ENCODE results near the gene LIN7B. TPM values are rescaled to one million over a fixed set of nuclear protein-coding genes. Genes with fewer than 3 reads are reported as not detected.

LIN7B gene
- total RNA-seq, 1 experiment from 2014 or later: 4.2 TPM

DNA sequence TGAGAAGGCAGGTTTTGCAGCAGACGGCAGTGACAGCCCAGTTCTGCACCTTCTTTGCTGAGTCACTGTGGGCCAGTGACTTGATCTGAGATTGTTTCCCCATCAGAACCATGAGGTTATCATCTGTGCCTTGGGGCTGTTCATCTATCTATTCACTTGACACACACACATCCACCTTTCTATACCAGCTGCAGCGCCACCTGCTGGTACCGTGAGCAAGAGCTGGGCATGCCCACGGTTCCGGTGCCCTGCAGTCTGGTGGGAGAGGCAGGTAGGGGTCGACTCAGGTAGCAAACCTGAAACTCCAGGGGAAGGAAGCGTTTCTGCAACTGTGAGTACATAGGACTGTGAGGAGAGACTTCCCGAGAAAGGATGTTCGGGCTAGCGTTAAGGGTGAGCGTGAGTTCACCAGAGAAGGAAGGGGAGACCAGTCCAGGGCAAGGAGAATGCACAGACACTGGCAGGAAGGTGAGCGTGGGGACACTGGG is 7.5 kb upstream of the LIN7B start:
- Histone ChIP-seq H3K23ac (ENCODE audit: insufficient read length, low read depth, low read length) (no peak overlapping the region), H2AK5ac (ENCODE audit: insufficient read length, low read length) (no peak overlapping the region), H3K18ac (ENCODE audit: insufficient read length, low read depth, low read length) (no peak overlapping the region), H3K27ac (ENCODE audit: insufficient read length, low read depth, low read length) (no peak overlapping the region), H2BK15ac (ENCODE audit: low read depth, low read length) (no peak overlapping the region; the same call in 1 of the 2 replicates), H2BK5ac (ENCODE audit: insufficient read length, low read length) (no peak overlapping the region), H3K27me3 (ENCODE audit: insufficient read depth, low read length) (no peaks in the 10 kb centered on the region), H3K14ac (ENCODE audit: insufficient read depth, low read length) (no peak overlapping the region), H4K8ac (replicated peaks; ENCODE audit: insufficient read length, low read depth, low read length) (no peak overlapping the region), H2AFZ (ENCODE audit: low read length) (no peak overlapping the region), H4K20me1 (ENCODE audit: control insufficient read depth, insufficient read depth, insufficient read length) (no peaks in the 10 kb centered on the region), H2BK12ac (ENCODE audit: insufficient read length, low read depth, low read length) (no peak overlapping the region), H3K79me2 (ENCODE audit: insufficient read depth, low read length) (no peaks in the 10 kb centered on the region), H4K91ac (ENCODE audit: insufficient read length, low read depth, low read length) (no peak overlapping the region), H2BK120ac (ENCODE audit: low read depth, low read length, poor library complexity, severe bottlenecking) (no peak overlapping the region), H3K4me2 (ENCODE audit: insufficient read depth, insufficient read length, low read length) (no peak overlapping the region), H3K9me3 (ENCODE audit: control insufficient read depth, low read depth, low read length) (no peaks in the 10 kb centered on the region), H3K56ac (ENCODE audit: insufficient read length, low read depth, low read length) (no peak overlapping the region), H3K4ac (ENCODE audit: low read depth, low read length) (no peak overlapping the region), H3T11ph (ENCODE audit: low read length) (no peak overlapping the region), H2BK20ac (ENCODE audit: low read depth, low read length, poor library complexity, severe bottlenecking) (no peak overlapping the region), H4K5ac (ENCODE audit: insufficient read length, low read depth, low read length) (no peak overlapping the region), H3K4me1 (ENCODE audit: insufficient read depth, low read length) (no peaks in the 10 kb centered on the region), H3K79me1 (ENCODE audit: insufficient read depth, low read depth, low read length, poor library complexity, severe bottlenecking) (no peaks in the 10 kb centered on the region), H3K9ac (ENCODE audit: extremely low read depth, insufficient read length, low read length) (no peak overlapping the region), H3K23me2 (ENCODE audit: insufficient read length, low read depth, low read length, poor library complexity, severe bottlenecking) (no peaks in the 10 kb centered on the region)
- TF ChIP-seq, protein P1, sequence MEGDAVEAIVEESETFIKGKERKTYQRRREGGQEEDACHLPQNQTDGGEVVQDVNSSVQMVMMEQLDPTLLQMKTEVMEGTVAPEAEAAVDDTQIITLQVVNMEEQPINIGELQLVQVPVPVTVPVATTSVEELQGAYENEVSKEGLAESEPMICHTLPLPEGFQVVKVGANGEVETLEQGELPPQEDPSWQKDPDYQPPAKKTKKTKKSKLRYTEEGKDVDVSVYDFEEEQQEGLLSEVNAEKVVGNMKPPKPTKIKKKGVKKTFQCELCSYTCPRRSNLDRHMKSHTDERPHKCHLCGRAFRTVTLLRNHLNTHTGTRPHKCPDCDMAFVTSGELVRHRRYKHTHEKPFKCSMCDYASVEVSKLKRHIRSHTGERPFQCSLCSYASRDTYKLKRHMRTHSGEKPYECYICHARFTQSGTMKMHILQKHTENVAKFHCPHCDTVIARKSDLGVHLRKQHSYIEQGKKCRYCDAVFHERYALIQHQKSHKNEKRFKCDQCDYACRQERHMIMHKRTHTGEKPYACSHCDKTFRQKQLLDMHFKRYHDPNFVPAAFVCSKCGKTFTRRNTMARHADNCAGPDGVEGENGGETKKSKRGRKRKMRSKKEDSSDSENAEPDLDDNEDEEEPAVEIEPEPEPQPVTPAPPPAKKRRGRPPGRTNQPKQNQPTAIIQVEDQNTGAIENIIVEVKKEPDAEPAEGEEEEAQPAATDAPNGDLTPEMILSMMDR (conservative IDR thresholded peaks at IDR 0.05): peak; percentile 94
- peak; percentile 81 for DNase-seq
- peaks cover 6 to 21% of the 10 kb centered on the region in 2 experiments for H3K4me1 Mint-ChIP-seq
- peak overlapping the region; percentile 76 to 87 (median 80); a peak in 6 of 7 replicates for H3K27ac Mint-ChIP-seq
- H3K36me3 Mint-ChIP-seq (ENCODE audit: insufficient read depth in 1 of 3, low read depth in 3 of 3): peaks cover 42 to 68% (median 65%) of the 10 kb centered on the region in 3 experiments
- peaks cover 0 to 2% of the 10 kb centered on the region in 2 experiments; a peak in 2 of 5 replicates for H3K9me3 Mint-ChIP-seq
- no peaks in the 10 kb centered on the region; the same call in 1 of the 2 replicates for H3K27me3 Mint-ChIP-seq (ENCODE audit: low read depth)
- peak overlapping the region in 1 of 2 experiments; percentile 0; a peak in 1 of 5 replicates for H3K4me3 Mint-ChIP-seq
- WGBS (ENCODE audit: extremely low coverage, insufficient read length, low lambda C conversion rate): no CpG with 5 or more reads among the region's 12 CpGs

Measured in H9 (cell line).